ENCODE results near the gene DLG4.

Gene DLG4

DNA sequence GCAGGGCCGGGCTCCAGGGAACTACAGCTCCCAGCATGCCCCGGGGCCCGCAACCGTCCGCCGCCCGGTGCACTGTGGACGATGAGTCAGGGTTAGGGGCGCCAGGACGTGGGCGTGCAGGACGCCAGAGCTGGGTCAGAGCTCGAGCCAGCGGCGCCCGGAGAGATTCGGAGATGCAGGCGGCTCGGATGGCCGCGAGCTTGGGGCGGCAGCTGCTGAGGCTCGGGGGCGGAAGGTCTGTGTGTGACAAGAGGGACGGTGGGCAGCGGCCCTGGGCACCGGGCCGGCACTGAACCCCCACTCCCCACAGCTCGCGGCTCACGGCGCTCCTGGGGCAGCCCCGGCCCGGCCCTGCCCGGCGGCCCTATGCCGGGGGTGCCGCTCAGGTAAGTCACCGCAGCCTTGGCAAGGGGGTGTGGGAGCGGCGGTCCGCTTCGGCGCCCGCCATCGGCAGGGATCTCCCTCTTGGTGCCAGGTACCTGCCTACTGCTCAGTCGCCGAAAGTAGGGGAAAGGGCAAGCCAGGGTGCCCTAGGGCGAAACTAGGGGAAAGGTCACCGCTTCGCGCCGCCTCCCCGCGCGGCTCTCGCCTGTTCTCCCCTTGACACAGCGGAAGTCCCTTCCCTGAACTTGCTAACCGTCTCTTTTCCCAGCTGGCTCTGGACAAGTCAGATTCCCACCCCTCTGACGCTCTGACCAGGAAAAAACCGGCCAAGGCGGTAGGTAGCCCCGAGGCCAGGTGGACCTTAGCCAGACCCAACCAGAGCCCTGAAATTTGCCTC, at the start of gene DLG4, which contains the start of gene ACADVL:
Gene DLG4 (minus strand): TSS at position 25 of the 781 bp plus-strand sequence.
Gene ACADVL (plus strand): TSS at position 127 of the 781 bp plus-strand sequence. CDS start 47 bp downstream, at position 174.
- DNase-seq = no peak

DNA sequence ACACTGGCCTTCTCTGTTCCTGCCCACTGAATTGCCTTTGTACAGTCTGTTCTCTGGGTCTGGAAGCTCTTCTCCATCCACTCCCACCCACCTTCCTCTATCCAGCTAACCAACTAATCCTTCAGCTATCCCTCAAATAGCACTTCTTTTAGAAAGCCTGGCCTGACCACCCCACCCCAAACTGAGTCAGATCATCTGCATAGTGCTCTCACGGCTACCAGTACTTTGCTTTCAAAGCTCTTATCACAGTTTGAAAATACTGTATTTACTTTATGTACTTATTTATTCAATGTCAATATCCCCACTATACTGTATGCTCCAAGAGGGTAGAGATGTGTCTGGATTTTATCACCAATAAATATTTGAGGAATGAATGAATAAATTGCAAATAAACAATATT, 47.1 kb upstream of the DLG4 start:
- no peak for DNase-seq

DNA sequence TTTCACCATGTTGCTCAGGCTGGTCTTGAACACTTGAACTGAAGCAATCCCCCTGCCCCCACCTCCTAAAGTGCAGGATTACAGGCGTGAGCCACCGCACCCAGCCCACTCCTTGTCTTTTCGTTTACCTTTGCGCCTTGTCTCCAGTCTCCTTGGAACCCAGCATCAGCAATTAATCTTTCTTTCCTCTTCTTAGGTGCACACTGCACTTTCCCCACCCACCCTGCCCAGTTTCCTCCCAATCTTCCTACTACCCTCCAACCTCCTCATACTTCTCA, 44.1 kb upstream of the DLG4 start:
- DNase-seq = no peak

DNA sequence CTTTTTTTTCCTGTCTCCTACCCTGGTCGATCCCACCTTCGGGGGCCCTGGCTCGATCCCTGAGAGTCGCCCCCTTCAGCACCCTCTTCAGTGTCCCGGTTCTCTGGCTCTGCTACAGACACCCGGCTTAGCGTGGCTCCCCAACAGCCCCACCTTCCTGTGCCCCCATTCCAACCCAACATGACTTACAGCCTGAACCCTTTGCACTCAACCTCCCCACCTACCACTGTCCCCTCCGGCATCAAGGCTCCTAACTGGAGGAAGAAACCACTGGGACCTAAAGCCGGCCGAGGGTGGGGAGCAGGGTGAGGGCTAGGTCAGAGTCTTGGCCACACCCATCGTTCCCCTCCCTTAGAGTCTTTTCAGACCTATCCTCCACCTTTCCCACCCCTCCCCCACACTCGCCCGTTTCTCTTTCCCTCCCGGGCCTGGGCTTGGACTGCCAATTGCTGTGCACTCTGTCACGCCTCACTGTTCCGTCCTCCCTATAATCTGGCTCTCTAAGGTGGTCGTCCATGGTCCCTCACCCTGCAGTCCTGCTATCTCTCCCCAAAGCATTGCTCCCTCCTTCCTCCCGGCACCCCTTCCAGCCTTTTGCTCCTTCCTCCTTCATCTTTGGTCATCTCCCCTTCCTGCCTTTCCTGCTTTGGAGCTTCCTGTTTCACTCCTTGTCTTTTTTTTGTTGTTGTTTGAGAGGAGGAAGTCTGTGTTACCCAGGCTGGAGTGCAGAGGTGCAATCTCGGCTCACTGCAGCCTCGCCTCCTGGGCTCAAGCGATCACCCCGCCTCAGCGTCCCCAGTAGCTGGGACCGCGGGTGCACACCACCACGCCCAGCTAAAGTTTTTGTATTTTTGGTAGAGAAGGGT, 43.5 kb upstream of the DLG4 start:
- DNase-seq = no peak

DNA sequence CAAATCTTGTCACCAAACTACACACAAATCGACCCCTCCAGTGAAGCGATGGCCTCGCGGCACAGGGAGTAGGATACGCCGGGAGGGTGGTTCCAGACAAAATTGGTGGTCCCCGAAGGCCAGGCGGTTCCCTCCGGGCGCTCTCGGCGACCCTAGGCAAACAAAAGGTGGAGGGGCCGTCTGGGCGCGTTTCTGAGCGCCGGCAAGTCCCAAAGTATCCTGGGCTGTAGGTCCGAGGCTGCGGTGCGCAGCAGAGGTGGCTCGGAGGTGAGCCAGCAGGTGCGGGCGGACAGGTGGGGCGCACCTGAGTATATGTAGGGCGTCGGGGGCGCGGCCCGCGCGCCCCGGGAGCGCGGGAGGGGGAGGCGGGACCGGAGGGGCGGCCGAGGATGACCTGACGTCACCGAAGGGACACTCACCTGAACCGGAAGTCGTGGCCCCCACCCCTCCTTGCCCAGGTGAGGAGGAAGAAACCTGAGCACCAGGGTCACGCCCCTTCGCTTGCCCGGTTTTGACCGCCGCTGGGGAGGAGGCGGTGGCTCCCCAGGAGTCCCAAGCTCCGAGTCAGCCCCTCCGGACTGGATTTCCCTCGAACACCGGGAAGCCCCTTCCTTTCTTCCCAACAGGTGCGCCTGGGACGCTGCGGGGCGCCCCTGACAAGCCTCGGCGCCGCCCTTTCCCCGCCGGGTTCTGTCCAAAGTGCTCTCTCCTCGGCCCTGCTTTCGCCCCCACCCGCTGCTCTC, 42.7 kb upstream of the DLG4 start, which contains the start of gene CLDN7:
Gene CLDN7 (minus strand): TSS at position 287 of the 743 bp plus-strand sequence. CDS start 435 bp downstream, outside the sequence.
- no peak for DNase-seq

DNA sequence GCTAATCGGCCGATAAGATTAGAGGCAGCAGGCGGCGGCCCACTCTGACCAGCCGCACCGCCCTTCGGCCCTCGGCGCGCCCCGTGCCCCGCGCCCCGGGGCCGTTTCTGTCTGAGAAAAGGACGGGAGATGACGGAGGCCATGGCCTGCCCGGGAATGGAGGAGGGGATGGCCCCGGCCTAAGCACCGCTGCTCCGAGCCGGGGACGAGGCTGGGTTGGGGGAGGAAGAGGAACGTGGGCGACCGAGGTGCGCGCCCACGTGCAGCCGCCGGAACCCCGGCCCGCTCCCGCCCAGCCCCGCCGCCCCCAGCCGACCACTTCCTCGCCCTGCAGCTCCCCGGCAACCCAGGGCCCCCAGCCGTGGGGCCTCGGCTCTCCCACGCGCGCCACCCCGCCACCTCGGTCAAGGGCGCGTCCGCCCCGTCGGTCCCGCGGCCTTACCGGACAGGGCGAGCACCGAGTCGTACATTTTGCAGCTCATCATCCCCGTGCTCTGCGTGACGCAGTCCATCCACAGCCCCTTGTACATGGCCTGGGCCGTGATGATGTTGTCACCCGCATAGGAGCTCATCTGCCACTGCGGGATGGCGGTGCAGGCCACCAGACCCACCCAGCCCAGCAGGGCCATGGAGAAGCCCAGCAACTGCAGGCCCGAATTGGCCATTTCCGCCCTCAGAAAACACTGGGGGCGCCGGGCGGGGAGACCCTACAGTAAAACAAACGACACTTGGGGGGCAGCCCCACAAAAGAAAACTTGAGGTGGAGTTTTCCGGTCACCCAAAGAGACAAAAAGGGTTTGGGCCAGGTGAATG, 41.9 kb upstream of the DLG4 start:
- no peak for DNase-seq

DNA sequence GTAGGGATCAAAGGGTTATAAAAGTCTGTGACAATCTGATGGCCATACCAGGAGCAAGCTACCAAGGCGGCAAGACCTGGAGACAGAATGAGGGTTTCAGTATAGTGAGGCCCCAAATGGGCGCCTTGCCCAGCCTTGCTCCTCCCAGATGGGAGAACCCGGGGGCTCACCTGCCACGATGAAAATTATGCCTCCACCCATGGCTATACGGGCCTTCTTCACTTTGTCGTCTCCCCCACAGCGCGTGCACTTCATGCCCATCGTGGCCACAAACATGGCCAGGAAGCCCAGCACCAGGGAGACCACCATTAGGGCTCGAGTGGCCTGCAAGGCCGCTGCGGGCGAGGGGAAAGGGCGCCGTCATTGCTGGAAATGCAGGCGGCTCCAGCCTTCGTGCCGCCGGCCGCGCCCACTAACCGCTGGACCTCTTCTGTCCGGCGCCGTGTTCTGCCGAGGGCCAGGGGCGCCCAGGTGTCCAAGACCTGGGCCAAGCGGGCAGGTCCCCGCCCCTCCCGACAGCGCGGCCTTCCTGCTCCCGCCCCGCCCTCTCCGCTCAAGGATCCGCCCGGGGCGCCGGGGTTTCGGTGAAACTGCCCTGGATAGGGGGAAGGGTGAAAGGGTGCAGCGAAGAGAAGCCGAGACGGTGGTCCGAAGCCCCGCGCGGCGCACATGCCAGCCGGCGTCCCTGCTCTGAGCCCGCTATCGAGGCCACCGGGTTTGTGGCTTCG, 41.2 kb upstream of the DLG4 start:
- no peak for DNase-seq

DNA sequence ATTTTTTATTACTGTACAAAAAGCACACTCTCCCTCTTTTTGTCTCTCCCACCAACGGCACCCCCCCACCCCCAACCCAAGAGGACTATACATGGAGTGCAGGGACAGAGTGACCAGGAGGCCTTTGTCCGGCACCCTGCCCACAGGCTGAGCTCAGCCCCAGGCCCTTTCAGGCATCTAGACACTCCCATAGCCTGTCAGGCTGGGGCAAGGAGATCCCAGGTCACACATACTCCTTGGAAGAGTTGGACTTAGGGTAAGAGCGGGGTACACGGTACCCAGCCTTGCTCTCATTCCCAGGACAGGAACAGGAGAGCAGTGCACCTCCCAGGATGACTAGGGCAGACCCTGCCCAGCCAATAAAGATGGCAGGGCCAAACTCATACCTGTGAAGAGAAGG, 40.5 kb upstream of the DLG4 start:
- no peak for DNase-seq

DNA sequence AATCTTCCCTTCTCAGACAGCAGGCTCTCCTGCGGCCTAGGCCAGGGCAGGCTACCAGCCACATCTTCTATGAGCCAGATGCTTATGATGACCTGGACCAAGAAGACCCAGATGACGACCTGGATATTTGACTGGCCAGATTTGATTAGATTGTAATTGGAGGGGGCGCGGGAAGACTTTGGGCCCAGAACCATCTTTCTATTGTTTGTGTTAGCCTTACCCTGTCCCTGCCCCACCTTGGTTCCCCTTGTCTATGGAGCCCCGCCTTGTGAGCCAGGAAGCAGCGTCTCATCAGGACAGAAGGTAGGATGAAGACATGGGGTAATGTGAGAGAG, 39.9 kb upstream of the DLG4 start:
- DNase-seq = no peak

DNA sequence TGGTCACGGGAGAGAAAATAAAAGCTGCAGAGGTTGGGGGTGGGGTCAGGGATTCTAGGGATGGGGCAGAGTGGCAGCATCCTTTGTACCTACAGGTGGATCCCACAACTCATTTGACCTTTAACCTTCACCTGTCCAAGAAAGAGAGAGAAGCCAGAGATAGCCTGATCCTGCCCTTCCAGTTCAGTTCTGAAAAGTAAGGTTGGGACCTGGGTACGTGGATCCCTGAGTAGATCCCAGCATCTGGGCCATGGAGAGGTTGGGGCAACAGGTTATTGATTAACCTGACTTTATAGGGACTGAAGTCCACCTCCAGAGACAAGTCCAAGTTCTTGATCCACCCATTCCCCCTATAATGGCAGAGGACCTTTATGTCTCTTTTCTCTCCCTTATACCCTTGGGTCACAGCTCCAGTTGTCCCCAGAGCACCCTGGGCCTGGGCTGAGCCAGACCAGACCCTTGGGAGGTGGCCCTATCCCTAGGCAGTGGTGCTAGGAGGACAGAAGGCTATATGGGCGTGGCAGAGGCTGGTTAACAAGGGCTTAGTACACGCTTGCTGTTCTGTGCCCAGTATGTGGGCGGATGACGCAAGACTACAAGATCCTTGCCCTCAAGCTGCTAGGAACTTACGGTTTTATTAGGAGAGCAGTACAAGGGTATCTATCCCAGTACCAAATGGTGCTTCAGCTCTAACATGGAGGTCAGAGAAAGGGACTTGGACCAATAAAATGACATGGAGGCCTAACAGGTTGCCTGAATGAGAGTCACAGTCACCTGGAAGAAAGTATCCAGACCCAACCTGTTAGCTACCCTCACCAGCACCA, 39.3 kb upstream of the DLG4 start:
- DNase-seq = no peak

DNA sequence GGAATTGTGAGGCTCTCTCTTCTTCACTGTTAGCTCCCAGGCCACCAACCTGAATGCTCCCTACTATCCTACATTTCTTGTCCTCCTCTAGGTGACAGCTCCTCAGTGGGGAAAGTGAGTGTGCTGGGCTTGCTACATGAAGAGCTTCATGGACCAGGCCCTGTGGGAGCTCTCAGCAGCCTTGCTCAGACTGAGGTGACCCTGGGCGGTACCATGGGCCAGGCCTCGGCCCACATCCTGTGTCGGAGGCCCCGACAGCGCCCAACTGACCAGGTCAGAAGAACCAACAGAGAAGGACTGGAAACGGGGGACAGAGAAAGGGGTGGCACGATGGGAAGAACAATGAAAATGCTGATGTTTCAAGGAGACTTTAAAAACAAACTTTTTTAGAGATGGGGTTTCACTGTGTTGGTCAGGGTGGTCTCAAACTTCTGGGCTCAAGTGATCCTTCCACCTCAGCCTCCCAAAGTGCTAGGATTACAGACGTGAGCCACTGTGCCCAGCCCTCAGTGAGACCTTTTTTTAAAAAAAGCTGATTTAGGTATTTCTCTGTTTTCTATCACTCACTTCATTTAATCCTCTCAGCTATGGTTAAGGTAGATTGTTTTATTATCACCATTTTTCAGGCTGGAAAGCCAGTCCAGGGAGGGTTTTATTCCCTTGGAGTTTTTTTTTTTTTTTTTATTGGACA, 37.3 kb upstream of the DLG4 start:
- no peak for DNase-seq

DNA sequence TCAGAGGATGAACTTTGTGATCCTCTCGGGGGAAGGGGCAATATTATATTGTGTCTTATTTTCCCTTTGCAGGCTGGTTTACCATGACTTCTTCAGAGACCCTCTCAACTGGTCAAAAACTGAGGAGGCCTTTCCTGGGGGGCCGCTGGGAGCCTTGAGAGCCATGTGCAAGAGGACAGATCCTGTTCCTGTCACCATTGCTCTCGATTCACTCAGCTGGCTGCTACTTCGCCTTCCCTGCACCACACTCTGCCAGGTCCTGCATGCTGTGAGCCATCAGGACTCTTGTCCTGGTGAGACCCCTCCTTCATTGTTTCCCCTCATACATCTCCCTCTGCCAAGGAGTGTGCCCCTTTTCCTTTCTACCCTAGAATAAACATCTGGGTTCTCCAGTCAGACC, 34.9 kb upstream of the DLG4 start:
- no peak for DNase-seq

DNA sequence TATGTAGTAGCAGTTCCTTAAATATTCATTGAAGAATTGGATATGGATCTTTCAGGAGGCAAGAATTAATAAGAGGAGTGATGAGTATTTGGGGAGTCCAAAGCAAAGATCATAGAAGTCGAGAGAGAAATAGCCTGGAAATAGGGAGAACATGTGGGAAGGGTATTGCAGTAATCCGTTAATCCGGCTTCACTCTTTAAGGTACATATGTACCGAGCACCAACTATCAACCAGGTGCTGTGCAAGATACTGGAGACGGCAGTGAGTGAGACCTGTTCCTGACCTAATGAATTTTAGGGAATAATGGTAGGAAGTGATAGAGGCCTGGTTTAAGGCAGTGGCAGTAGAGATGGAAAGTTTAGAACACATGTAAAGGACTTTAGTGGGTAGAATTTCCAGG, 33.4 kb upstream of the DLG4 start:
- no peak for DNase-seq

DNA sequence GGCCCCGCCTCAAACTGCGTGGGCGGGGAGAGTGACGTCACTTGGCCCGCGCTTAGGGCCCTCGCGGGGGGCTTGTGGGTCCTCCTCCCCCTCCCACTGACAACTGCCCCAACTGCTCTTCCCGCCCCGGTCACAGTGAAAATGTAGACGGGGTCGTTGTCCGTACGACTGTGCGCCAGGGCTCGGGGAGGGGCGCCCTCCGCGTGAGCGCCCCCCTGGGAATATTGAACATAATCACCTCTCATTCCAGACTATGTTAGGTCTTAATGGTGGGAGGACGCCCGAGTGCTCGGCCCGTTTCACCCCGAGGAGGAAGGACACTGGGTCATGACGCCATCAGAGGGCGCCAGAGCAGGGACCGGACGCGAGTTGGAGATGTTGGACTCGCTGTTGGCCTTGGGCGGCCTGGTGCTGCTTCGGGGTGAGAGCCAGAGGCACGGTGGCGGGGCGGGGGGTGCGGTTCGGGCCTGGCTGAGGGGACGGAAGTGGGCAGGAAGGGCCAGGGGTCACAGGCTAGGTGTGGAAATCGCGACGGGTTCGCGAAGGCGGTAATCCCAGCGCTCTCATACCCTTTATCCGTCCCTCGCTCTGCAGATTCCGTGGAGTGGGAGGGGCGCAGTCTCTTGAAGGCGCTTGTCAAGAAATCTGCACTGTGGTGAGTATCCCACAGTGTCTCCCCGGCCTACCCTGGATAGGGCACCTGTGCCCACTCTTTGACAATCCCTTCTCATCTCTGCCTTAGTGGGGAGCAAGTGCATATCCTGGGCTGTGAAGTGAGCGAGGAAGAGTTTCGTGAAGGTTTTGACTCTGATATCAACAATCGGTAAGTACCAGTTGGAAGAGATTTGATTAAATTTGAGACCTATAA, 32.8 kb upstream of the DLG4 start, which contains the start of gene ELP5:
Gene ELP5 (plus strand): TSS at position 40 of the 868 bp plus-strand sequence. CDS start 336 bp downstream, at position 376.
- DNase-seq = peak; percentile 62

DNA sequence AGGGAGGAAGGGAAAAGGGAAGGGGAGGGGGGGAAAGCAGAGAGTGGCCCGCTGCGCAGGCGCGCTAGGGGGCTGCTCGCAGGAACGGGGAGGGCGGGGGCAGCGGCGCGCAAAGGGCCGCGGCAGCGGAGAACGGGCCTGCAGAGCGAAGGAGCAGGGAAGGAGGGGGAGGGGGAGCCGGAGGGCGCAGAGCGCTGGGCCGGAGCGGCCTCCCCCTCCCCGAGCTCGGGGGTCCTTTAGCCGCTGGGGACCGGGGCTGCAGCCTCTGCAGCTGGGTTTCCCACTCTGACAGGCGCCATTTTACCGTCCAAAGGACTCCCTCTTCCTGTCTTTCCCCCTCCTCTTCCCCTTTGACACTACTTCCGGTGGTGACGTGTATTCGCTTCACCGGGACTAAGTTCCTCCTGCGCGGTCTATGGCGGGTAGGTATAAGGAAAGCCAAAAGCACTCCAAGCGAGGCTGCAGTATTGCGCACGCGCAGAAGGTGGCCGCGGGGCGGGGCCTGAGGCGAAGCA, 32.1 kb upstream of the DLG4 start, which contains the start of gene CTDNEP1:
Gene CTDNEP1 (minus strand): TSS at position 74 of the 515 bp plus-strand sequence. CDS start 438 bp downstream, outside the sequence.
- peak; percentile 83 for DNase-seq

DNA sequence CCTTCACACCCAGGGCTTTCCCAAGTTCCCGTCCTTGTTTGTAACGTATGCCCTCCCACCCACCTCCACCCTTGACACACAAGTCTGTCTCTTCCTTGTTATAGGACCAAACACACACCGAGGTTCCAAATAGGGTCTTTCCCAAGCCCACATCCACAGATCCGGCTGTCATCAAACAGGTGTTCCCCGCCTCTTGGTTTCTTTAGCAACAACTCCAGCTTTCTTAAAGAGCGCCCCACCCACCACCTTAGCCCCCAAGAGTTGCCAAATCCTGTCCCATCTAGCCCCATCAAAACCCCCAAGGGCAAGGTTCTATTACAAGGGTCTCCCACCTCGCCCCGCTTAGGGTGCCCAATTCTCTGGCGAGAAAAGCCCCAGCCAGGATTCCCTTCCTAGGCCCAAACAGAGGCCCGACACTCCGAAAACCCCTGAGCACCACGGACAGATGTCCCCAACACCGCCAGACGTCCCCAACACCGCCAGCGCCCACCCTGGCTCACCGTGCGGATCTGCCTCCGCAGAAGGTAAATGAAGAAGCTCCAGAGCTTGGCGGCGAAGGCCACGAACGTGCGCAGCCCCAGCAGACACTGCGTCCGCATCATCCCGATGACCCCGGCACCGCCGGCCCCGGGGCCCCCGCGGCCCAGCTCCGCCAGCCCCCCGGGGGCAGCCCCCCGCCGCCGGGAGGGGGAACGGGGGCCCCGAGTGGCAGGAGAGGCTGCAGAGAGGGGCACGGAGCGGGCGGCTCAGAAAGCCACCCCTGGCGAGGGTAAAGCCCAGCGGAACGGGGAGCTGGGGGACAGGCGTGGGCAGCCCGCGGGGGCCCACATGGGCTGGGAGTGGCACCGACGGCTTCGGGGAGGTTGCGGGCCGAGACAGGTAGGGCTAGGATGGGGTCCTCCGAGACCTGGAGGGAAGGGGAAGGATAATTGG, 31.3 kb upstream of the DLG4 start:
- DNase-seq = no peak

DNA sequence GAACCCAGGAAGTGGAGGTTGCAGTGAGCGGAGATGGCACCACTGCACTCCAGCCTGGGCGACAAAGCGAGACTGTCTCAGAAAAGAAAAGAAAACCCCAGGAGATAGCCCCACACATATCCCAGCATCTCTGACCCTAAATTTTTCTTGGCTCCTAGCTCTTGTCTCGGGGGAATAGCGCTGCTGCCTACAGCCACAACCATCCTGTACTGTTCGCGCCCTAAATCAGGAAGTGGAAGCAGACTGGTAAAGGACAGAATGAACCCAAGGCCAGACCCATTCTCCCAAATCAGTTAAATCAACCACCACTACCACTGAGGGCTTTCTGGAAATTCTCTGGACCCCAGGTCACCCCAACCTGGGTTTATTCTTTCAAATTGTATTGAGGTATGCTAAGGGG, 30.2 kb upstream of the DLG4 start:
- DNase-seq = no peak

DNA sequence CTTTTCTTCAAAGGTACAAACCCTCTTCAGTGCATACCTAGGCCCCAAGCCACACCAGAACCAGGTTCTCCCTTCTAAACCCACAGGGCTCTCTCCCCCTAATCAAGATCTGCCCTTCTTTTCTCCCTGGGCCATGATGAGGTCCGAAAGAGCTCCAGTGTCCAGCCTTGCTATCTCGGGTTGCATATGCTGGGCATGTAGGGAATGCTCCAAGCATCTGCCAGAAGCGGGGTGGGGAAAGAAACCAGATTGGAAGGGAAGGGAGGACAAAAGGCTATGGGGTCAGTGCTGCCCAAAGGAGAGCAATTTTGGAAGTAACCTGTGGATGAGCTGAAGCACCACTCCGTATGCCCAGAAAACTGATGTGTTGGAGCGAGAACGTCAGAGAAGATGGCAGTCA, 29.6 kb upstream of the DLG4 start:
- no peak for DNase-seq

Measured in NCI-H524 treated with DMSO at 0.1 percent for 48 hours (cell line).